ENCODE data around the gene STARD9. TPM values are rescaled to one million over a fixed set of nuclear protein-coding genes. Genes with fewer than 3 reads are reported as not detected.

The STARD9 gene
- total and polyA plus RNA-seq, 9 of the 15 experiments (the other 6 are each of a cell fraction or from before 2014, with no cell fraction given): 0.45 to 6.0 (median 3.6) TPM

DNA sequence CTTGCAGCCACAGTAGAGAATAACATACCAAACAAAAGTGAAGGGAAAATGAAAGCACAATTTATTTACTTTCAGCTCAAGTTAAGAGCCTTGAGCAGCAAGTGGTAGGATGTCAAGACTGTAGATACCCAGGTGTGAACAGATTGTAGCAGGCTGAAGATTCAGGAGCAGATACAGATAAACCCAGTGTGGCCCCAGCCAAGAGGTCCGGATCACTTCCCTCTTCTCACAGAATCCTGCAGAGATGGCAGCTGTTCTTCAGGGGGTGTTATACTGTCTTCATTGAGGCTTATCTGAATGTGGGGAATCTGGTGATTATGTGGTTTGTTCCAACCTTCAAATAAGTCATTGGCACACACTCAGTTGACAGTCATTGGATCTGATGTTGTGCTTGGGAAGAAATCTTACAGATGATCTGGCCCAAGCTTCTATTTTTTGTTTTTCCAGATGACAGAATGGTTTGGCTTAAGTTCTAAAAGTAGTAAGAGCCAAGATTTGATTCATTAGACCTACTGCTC is 2.2 kb downstream of the STARD9 start (continued):
- TF ChIP-seq, protein P1, sequence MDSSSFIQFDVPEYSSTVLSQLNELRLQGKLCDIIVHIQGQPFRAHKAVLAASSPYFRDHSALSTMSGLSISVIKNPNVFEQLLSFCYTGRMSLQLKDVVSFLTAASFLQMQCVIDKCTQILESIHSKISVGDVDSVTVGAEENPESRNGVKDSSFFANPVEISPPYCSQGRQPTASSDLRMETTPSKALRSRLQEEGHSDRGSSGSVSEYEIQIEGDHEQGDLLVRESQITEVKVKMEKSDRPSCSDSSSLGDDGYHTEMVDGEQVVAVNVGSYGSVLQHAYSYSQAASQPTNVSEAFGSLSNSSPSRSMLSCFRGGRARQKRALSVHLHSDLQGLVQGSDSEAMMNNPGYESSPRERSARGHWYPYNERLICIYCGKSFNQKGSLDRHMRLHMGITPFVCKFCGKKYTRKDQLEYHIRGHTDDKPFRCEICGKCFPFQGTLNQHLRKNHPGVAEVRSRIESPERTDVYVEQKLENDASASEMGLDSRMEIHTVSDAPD (CRISPR knock-in tag; IDR thresholded peaks at IDR 0.05): no peak
- TF ChIP-seq HDAC1 (IDR thresholded peaks at IDR 0.05): no peak
- no peak for TF ChIP-seq SLC30A9 (CRISPR knock-in tag; IDR thresholded peaks at IDR 0.05)
- no peak for TF ChIP-seq ZNF584 (CRISPR knock-in tag; IDR thresholded peaks at IDR 0.05; ENCODE audit: low read depth)
- TF ChIP-seq TEAD4 (IDR thresholded peaks at IDR 0.05; ENCODE audit: low read length): 0 out of 2 replicates have a peak, but pooled peaks have one; percentile 16
- no peak for TF ChIP-seq TEAD4 (CRISPR knock-in tag; IDR thresholded peaks at IDR 0.05; ENCODE audit: borderline replicate concordance)
- TF ChIP-seq, protein P2, sequence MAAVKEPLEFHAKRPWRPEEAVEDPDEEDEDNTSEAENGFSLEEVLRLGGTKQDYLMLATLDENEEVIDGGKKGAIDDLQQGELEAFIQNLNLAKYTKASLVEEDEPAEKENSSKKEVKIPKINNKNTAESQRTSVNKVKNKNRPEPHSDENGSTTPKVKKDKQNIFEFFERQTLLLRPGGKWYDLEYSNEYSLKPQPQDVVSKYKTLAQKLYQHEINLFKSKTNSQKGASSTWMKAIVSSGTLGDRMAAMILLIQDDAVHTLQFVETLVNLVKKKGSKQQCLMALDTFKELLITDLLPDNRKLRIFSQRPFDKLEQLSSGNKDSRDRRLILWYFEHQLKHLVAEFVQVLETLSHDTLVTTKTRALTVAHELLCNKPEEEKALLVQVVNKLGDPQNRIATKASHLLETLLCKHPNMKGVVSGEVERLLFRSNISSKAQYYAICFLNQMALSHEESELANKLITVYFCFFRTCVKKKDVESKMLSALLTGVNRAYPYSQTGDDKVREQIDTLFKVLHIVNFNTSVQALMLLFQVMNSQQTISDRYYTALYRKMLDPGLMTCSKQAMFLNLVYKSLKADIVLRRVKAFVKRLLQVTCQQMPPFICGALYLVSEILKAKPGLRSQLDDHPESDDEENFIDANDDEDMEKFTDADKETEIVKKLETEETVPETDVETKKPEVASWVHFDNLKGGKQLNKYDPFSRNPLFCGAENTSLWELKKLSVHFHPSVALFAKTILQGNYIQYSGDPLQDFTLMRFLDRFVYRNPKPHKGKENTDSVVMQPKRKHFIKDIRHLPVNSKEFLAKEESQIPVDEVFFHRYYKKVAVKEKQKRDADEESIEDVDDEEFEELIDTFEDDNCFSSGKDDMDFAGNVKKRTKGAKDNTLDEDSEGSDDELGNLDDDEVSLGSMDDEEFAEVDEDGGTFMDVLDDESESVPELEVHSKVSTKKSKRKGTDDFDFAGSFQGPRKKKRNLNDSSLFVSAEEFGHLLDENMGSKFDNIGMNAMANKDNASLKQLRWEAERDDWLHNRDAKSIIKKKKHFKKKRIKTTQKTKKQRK (IDR thresholded peaks at IDR 0.05; ENCODE audit: borderline replicate concordance, low read depth, low read length): no peak
- no peak for TF ChIP-seq PHF21A (IDR thresholded peaks at IDR 0.05; ENCODE audit: borderline replicate concordance, low read depth)
- no peak for TF ChIP-seq ZC3H4 (CRISPR knock-in tag; IDR thresholded peaks at IDR 0.05; ENCODE audit: borderline replicate concordance)
- TF ChIP-seq KAT2B (IDR thresholded peaks at IDR 0.05; ENCODE audit: low read depth, low read length): no peak
- TF ChIP-seq, protein P3, sequence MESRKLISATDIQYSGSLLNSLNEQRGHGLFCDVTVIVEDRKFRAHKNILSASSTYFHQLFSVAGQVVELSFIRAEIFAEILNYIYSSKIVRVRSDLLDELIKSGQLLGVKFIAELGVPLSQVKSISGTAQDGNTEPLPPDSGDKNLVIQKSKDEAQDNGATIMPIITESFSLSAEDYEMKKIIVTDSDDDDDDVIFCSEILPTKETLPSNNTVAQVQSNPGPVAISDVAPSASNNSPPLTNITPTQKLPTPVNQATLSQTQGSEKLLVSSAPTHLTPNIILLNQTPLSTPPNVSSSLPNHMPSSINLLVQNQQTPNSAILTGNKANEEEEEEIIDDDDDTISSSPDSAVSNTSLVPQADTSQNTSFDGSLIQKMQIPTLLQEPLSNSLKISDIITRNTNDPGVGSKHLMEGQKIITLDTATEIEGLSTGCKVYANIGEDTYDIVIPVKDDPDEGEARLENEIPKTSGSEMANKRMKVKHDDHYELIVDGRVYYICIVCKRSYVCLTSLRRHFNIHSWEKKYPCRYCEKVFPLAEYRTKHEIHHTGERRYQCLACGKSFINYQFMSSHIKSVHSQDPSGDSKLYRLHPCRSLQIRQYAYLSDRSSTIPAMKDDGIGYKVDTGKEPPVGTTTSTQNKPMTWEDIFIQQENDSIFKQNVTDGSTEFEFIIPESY (CRISPR knock-in tag; IDR thresholded peaks at IDR 0.05): no peak
- no peak for TF ChIP-seq HDAC6 (IDR thresholded peaks at IDR 0.05; ENCODE audit: low read depth, low read length)
- TF ChIP-seq ETV5 (CRISPR knock-in tag; IDR thresholded peaks at IDR 0.05; ENCODE audit: low read depth): no peak
- peak; percentile 3 for TF ChIP-seq MEIS2 (IDR thresholded peaks at IDR 0.05; ENCODE audit: partially characterized antibody)
- no peak for TF ChIP-seq GABPA (tag; conservative IDR thresholded peaks at IDR 0.05; ENCODE audit: low read depth)
- no peak for TF ChIP-seq MTA3 (IDR thresholded peaks at IDR 0.05; ENCODE audit: borderline replicate concordance)
- TF ChIP-seq CHD4 (IDR thresholded peaks at IDR 0.05; ENCODE audit: insufficient read depth, insufficient replicate concordance, low read depth, low read length, poor library complexity, severe bottlenecking): no peak
- no peak for TF ChIP-seq BRCA1 (IDR thresholded peaks at IDR 0.05)
- no peak for TF ChIP-seq BRCA1 (CRISPR knock-in tag; IDR thresholded peaks at IDR 0.05)
- no peak for TF ChIP-seq ZNF12 (CRISPR knock-in tag; IDR thresholded peaks at IDR 0.05)
- TF ChIP-seq GABPB1 (CRISPR knock-in tag; IDR thresholded peaks at IDR 0.05): no peak
- 0 out of 2 replicates have a peak, but pooled peaks have one; percentile 33 for TF ChIP-seq SPI1 (IDR thresholded peaks at IDR 0.05; ENCODE audit: borderline replicate concordance, low read depth, low read length)
